ENCODE results near the gene TBC1D5.
"Not testable (repeated sequence)": the region's sequence is repeated elsewhere in the genome, so short reads cannot be mapped to it uniquely, and the experiment has no call there.

Gene TBC1D5

DNA sequence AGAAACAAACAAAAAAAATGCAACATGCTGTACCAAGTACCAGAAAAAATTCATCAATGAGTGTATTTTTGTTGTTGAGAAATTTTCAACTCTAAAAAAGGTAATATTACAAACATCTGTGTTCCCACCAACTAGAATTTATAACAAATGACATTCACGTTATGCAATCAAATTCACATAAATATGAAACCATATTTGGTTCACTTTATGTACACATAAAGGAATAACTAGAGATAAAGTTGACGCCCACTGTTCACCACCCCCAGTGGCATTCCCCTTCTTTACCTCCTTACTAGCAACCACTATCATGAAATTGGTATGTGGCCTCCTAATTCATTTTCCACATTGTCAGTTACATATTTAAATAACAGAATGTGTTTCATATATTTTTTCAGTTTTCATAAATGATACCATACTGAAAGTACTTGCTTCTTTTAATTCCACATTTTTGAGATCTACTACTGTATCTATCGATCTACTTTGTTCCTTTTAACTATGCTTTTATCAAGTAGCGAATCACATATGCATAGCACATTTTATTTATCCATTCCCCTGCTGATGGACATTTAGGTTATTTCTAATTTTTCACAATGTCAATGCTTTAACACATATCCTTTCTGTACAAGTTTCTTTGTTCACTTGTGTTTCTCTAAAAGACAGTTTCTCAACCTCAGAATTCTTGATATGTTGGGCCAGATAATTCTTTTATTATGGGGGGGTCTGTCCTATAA is 34.5 kb downstream of the TBC1D5 start:
- no peak for DNase-seq

DNA sequence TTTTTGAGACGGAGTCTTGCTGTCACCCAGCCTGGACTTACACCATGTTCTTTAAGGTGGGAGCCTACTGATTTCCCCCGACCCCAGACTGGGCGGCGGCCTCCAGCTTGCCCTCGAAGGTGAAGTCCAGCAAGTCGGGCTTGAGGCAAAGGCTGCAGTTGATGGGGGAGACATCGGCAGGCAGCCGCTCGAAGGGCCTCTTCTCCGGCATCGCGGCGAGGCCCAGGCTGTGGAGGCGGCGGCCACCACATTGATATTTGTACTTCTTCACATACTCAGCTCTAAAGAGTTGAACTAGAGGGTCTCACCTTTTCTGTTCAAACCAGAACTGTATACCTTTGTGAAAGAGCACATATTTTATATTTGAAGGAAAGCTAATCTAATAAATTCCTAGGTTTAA is 36.4 kb downstream of the TBC1D5 start:
- not testable (repeated sequence) for DNase-seq

DNA sequence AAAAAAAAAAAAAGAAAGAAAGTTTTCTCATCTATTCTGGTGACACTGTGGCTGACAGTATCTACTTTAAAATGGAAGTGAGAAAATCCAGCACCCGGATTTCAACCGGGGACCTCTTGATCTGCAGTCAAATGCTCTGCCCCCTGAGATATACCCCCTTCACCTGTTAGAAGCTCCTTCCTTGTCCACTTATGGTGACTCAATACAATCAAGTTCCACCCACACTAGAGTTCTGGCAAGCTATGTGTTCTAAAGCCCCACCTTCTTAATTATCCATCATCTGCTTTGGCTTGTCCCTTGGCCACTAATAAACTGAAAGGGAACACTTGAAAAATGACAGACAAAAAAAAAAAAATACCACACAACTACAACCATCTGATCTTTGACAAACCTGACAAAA is 42.6 kb downstream of the TBC1D5 start:
- DNase-seq = not testable (repeated sequence)

DNA sequence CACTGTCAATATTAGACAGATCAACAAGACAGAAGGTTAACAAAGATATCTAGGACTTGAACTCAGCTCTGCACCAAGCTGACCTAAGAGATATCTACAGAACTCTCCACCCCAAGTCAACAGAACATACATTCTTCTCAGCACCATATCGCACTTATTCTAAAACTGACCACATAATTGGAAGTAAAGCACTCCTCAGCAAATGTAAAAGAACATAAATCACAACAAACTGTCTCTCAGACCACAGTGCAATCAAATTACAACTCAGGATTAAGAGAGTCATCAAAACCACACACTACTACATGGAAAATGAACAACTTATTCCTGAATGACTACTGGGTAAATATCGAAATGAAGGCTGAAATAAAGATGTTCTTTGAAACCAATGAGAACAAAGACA is 46.8 kb downstream of the TBC1D5 start:
- not testable (repeated sequence) for DNase-seq

DNA sequence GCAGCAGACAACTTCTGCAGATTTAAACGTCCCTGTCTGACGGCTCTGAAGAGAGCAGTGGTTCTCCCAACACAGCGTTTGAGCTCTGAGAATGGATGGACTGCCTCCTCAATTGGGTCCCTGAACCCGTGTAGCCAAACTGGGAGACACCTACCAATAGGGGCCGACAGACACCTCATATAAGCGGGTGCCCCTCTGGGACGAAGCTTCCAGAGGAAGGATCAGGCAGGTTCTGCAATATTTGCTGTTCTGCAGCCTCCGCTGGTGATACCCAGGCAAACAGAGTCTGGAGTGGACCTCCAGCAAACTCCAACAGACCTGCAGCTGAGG is 48.8 kb downstream of the TBC1D5 start:
- not testable (repeated sequence) for DNase-seq

DNA sequence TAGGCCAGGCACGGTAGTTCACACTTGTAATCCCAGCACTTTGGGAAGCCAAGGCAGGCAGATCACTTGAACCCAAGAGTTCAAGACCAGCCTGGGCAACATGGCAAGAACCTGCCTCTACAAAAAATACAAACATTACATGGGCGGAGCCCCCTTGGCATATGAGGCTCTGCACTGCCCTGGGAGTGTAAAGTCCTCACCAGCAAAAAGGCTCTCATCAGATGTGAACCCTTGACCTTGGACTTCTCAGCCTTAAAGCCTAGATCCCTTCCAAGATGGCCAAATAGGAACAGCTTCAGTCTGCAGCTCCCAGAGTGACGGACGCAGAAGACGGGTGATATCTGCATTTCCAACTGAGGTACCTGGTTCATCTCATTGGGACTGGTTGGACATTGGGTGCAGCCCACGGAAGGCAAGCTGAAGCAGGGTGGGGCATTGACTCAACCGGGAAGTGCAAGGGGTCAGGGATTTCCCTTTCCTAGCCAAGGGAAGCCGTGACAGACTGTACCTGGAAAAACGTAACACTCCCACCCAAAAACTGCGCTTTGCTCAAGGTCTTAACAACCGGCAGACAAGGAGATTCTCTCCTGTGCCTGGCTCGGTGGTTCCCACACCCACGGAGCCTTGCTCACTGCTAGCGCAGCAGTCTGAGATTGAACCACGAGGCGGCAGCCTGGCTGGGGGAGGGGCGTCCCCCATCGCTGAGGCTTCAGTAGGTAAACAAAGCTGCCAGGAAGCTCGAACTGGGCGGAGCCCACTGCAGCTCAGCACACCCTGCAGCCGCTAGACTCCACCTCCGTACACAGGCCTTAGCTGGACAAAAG is 49.4 kb downstream of the TBC1D5 start:
- not testable (repeated sequence) for DNase-seq

DNA sequence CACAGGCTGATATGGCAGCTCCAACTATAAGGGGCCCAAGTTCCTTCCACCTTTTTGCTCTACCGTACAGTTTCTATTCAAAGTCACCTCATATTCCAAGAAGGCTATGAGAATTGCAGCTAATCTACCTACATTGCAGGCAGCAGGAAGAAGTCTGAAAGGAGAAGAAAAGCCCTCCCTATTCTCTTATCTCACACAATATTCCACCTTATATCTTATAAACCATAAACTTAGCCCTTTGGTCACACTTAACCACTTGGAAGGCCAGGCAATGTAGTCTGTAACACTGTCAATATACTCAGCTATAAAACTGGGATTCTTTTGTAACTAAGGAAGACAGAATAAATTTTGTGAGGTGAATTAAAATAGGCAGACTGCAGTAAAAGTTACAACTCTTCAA is 54.9 kb downstream of the TBC1D5 start:
- no peak for DNase-seq

DNA sequence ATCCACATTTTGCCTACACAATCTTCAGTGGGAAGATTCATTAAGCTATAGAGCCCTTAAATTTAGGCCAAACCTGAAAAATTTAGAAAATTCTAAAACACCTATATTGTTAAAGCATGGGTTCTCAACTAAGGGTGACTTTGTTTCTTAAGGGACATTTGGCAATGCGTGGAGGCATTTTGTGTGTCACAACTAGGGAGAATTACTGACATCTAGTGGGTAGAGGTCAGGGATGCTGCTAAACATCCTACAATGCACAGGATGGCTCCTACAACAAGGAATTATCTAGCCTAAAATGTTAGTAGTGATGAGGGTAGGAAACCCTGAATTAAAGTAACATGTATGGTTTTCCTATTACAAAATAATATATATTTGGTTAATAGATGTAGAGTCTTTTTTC is 55.8 kb downstream of the TBC1D5 start:
- DNase-seq = no peak

DNA sequence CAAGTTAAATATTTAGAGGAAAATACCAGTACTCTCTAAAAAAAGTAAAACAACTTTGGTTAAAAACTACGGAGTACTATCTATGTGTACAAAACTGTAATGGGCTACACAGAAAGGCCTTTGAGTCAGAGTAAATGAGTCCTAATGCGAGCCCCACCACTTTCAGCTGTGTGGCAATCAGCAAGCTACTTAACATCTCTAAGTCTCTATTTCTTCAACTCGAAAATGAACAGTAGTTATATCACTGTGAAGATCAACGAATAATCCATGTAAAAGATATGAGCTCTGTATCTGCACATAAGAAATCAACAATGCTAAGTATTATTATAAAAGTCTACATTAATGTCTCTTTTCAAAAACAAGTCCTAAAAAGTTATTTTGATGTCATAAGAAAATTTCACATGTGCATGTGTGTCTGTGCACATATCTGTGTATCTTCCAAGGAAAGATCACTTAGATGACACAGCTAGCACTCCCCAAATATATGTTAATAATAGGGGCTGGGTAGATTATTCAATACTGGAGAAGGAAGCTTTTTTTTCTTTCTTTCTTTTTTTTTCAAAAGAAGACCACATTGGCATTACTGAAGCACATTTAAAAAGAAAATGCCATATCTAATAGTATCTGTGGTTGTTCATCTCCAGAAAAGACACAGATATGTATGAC is 58.8 kb downstream of the TBC1D5 start:
- no peak for DNase-seq

DNA sequence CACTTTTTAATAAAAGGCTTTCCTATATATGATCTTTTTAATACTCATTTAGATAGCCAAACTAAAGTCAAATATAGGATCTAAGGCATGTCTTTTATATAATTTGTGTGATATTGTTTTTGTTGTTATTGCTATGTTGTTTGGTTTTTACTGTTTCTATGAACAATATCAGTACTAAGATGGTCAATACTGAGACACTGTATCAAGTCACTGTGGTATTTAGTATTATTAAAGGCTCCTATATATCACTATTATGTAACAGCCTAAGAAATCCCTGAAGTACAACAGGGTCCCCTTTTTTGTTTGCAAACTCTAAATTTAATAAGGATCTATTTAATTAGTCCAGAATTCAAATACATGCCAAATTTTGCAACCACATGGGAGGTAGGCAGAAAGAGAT is 61.9 kb downstream of the TBC1D5 start:
- no peak for DNase-seq

DNA sequence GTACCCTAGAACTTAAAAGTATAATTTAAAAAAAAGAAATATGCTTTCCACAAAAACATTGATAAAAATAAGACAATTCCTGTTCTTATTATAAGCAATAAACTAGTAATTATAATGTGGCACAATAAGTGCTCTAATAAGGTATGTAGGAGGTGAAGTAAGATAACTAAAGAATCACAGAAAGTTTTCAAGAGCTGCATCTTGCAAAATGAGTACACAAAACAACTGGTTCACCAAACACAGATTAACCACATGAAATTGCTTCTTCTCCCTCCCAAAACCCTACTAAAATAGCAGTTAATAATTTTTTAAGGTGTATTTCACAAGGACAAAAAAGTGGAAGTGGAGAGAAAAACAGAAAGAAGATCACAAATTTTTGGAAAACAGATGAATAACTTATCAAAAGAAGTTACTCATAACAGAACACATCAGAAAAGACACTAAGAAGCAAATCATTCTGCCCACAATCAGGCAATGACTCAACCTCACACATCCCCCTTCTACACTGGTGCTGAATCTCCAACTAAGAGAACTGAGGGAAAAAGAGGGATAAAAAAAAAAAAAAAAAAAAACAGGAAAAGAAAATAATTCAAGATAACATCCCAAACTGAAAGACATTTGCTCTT is 64.2 kb downstream of the TBC1D5 start:
- DNase-seq = no peak

DNA sequence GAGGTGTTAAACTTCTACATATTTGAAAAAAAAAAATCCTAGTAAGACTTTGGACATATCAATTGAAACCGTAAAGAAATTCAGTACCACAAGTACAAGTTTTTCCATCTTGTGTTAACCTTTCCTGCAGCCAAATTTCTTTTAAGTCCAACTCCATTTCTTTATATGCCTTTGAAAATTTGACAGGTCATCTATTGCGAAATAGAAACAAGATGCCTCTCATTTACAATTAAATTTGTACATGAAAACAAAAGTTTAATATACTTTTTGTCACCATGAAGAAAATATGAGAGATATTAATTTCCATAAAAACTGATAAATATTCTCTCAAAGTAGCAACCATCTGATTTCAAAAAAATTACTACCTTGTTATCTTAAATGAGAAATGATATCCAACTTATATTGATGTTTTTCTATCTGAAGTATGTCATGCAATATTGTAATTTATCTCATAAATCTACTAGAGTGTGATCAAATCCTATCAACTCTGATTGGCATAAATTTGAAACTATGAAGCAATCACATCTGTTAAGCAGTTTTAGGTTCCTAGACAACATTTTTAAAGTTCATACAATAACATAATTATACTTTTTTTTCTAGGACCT is 68.2 kb downstream of the TBC1D5 start:
- DNase-seq = no peak

DNA sequence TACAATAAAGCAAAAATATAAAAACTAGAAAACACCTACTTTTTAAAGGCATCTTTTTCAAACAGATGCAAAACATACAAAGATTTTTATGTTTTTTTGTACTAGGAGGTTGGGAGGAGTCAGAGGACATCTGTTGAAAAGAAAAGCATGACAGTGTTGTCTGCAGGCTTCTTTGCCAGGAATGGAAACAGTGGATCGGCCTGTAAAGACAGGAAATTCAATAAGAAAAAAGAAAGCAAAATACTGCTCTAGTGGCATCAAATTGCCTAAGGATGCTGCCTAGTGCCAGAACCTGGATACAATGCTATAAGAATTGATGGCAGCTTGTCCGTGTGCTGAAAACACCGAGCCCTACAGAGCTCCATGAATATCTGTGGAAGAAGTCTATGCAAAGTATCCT is 69.9 kb downstream of the TBC1D5 start:
- no peak for DNase-seq

DNA sequence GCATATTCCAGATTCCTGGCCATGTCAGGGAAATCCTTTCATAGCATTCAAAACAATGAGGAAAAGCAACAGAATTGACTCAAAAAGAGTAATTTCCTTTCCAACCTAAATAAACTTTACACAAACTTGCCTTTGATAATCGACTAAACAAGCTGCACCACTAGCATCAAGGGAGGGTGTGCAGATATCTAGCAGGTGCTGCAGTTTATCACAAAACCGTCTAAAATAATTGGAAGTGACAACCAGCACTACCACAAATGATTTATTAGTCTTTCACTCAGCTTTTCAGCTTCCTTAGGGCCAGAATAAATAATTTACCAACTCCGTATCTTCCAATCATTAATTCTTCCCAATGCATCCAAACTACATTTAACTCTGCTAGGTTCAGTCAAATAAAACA is 71.7 kb downstream of the TBC1D5 start:
- DNase-seq = no peak

DNA sequence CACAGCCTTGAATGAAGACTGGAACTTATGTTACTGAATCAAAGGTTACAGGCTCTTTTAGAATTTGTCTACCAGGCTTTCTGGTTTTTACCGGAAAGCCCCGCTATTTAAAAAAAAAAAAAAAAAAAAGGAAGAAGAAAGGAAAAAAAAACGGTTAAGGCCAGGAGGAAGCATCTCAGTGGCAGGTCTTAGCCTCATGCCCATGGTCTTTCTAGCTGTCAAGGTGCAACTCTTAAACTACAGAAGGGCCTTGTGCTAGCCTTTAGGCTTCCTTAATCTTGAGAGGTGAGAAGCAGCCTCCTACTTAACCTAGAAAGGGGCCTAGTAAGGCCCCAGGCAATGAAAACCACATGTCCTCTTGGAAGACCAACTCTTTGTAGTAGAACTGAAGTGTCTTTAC is 77.5 kb downstream of the TBC1D5 start:
- no peak for DNase-seq

DNA sequence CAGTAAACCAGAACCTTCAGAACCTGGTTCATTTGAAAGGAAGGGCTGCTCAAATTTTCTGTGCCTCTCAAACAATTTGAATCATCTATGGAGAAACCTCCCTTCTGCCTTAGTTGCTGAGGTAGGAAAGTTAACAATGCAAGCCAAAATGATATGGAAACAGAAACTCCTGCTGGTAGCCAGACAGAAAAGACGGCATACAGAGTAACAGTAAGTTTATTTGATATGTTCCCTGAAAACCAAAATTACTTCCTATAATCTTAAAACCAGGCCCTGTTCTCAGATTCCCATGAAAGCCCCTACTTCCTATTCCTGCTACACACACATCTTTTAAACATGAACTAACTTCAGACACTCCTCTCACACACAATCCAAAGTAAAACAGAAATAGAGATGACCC is 86.2 kb downstream of the TBC1D5 start:
- no peak for DNase-seq

DNA sequence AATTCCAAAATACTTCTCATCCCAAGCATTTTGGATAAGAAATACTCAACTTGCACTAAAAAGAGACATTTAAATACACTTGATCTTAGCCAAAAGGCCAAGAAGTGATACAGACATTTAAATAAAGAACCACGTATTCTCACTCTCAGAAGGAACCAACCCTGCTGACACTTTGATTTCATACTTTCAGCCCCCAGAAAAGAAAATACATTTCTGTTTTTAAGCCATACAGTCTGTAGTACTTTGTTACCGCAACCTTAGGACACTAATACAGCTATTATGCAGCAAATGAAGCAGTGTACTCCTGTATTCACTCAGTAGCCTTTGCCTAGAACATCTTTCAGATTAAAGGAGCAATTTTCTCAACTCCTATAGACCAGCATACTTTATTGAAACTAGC is 86.7 kb downstream of the TBC1D5 start:
- no peak for DNase-seq

DNA sequence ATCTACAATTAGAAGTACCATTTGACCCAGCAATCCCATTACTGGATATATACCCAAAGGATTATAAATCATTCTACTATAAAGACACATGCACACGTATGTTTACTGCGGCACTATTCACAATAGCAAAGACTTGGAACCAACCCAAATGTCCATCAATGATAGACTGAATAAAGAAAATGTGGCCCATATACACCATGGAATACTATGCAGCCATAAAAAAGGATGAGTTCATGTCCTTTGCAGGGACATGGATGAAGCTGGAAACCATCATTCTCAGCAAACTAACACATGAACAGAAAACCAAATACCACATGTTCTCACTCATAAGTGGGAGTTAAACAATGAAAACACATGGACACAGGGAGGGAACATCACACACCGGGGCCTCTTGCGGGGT is 92.7 kb downstream of the TBC1D5 start:
- not testable (repeated sequence) for DNase-seq

DNA sequence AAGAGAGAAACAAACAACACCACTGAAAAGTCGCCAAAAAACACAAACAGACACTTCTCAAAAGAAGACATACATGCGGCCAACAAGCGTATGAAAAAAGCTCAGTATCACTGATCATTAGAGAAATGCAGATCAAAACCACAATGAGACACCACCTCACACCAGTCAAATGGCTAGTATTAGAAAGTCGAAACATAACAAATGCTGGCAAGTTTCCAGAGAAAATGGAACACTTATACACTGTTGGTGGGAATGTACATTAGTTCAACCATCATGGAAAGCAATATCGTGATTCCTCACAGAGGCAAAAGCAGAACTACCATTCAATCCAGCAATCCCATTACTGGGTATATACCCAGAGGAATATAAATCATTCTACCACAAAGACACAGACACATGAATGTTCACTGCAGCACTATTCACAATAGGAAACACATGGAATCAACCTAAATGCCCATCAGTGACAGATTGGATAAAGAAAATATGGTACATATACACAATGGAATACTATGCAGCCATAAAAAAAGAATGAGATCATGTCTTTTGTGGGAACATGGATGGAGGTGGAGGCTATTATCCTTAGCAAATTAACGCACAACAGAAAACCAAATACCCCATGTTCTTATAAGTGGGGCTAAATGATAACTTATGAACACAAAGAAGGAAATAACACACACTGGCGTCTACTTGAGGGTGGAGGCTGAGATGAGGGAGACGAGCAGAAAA is 93.6 kb downstream of the TBC1D5 start:
- not testable (repeated sequence) for DNase-seq

DNA sequence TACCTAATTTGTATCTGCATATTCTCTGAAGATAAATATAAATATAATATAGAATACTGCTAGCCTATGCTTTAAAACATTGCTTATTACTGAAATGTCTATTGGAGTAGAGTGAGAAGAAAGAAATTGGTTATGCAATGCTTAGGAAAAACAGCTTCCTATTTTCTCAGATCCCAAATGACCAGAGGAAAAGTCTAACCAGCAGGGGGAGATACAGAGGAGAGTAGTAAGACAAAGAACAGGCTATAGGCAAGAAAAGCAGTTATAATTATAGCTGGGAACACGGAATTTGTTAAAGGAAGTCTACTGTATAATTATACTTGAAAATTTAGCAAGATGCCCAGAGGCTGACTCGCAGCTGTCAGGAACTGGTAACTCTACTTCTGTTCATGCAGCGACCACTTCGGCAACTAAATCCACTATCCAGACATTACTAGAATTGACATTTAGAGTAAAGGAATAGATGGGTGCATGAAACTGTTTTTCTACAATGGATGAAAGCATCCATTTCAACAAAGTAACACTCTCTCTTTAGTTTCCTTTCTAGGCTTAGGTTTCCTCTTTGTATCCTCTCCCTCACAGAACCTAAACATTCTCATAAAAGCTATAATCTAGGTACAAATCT is 97.2 kb downstream of the TBC1D5 start:
- DNase-seq = peak; percentile 61

DNA sequence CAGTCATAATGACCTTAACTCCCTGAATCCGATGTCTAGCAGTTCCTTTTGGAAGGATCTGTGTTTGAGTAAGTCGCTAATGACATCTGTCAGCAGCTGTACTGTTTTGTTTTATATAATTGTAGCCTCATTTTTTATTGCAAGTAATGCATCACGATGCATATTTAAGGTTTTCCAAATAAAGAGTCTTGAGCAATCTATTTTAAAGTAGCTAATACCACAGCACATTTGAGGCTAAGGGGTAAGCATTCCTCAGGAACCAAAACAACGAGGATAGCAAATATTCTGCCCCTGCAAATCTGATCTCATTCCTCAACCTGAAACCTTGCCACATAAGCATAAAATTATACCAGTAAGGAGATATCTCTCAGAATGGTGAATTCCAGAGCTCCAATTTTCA is 98.7 kb downstream of the TBC1D5 start:
- DNase-seq = no peak

DNA sequence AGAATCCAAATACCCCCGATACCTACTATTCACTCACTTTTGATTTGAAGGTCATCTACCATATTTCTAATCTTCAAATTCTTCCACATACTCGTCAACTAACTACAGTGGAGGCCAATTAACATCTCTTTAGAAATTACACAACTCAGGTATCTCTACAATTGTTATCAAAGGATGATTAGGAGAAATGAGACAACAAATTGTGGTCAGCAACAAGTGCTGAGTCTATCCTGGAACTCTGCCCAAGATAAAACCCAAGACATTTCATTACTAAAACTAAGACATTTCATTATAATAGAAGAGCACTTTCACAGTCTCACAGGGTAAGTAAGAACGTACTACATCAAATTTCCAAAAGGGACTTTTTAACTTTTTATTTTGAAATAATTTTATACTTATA is 100.0 kb downstream of the TBC1D5 start:
- no peak for DNase-seq
